ENCODE measurements around the gene RALGAPA2.

RALGAPA2 gene

DNA sequence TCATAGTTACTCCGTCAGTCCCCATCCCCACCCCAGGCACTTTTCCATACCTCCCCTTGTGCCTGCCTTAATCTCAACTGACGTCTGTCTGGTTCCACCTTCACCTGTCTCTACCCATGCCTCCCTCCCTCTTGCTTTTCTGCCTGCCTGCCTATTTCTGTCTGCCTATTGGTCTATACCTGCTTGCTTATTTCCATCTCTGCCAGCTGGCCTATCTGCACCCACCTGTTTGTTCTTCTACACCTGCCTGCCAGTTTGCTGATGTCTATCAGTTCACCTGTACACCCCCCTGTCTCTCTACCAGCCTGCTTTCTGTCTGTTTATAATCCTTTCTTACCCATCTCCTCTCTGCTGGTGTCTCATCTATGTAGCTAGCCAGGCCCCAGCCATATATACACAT is 87.5 kb downstream of the RALGAPA2 start:
- DNase-seq = no peak

DNA sequence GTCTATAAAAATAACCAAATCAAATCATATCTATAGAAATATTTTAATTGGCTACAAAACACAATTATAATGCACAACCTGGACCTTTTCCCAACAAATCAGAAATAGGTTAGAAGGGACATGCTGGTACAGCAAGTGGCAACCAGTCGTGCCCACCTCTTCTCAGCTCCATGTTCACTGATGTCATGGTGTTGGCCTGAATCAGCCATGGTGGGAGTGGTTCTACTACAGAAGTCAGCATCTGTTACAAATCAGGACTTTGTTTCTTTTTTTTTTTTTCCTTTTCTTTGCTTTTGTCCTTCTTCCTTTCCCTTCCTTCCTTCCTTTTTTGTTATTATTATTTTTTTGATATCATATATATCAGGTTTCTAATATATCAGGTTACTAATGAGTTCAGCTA is 91.2 kb downstream of the RALGAPA2 start:
- DNase-seq = no peak

DNA sequence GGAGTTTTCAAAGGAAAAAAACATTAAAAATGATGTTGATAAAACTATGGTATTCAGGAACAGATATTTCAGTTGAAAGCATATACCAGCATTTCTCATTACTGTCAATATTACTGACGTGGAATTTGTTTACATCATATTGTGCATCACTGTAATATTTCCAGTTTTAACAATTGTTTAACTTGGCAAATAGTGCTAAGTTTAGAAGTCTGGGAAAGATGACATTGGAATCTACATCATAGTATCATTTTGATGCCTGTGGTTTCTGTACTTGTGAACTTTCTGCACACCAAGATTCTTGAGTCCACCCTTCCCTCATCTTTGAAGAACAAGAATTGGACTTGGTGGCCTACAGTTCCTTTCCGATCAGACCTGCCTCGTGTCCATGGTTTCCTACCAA is 98.1 kb downstream of the RALGAPA2 start:
- DNase-seq = no peak

DNA sequence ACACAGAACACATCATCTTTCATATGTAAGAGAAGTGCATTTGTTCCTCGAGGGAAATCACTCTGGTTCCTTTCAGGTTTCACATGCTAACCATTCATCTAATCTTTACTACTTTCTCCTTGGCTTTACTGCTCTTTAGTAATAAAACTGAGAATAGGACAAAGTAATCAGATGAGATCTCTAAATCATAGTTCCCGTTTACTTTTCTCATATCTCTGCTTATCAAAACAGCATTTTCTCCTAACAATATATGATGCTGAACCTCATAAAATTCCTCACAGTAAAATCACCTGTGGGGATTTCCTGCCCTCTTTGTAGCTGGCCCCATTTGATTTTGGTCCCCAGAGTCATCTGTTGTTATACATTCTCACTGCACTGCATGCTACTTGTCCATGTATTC is 100.2 kb downstream of the RALGAPA2 start:
- DNase-seq = no peak

DNA sequence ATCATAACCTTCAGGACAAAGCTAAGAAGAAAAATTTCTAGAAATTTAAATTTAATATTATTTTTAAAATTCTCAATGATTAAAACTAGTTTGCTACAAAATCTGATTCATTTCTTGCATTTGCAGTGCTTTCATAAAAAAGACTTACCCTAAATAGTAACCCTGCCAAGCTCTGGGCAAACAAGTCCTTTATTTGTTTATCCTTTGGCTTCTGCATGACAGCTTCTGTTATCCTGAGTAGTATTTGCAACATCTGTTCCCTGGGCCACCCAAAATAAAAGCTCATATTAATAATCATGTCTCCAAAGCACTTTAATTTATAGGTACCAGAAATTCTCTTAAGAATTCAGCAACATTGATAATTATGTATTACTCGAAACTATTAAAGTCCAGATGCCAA is 101.3 kb downstream of the RALGAPA2 start:
- no peak for DNase-seq

DNA sequence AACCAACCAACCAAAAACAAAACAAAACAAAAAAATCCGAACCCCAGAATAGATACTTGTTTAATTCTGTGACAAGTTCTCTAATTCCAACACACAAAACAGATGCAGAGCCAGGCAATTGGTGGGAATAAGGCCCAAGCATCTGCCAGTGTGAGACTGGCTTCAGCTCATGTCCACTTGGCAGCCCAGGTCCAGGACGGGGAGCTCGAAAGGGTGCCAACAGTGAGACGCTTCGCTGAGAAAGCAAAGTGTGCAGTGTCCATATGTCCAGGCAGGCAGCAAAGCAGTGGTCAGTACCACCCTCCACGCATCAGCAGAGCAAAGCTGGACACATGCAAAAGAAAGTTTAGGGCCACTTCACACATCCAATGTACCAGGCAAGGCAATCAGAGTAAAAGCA is 102.9 kb downstream of the RALGAPA2 start:
- no peak for DNase-seq

DNA sequence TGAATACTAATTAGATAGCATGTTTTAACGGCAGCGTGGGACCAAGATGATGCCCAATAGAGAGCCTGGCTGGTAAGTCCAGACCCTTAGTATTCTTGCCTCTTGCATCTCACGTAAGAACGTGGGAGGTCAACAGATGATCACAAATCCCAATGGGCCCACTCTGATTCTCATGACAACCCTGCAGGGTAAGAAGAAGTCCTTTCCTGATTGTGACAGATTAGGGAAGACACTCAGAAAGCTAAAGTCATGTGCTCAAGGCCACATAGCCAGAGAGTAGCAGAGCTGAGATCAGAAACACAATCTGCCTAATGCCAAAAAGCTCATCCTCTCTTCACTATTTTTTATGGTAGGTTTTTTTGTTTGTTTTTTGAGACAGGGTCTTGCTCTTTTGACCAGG is 103.8 kb downstream of the RALGAPA2 start:
- DNase-seq = no peak

DNA sequence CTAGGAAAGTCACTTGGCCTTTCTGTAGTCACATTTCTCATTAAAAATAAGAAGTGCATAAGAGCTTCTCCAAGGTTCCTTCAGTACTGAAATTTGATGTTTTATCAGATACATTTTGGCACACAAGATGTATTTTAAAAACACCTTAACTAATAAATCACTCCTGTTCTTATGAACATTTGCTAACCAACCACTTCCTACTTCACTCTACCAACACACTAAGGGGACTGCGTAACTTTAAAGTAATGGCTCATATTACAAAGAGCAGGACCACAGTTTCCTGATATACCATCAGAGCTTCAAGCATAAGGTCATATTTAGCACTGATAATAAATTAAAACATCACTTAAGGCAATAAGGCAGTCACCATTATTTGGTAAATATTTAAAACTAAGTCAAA is 104.4 kb downstream of the RALGAPA2 start:
- no peak for DNase-seq

DNA sequence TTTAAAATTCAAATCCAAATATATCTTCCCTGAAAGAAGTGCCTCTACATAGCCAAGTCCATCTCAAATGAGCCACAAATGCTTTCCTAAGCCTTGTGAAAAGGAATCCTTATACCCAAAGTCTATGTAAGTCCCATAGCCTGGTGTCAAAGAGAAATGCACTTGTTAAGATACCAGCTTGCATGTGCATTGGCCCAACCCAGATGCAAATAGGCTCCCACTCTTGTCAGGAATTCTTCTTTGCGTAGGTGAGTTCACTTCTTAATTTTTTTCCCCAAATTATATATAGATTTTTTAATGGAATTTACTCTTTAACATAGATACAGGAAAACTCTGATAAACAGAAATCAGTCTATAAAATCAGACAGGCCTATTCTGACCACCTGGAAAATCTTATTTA is 105.6 kb downstream of the RALGAPA2 start:
- no peak for DNase-seq

DNA sequence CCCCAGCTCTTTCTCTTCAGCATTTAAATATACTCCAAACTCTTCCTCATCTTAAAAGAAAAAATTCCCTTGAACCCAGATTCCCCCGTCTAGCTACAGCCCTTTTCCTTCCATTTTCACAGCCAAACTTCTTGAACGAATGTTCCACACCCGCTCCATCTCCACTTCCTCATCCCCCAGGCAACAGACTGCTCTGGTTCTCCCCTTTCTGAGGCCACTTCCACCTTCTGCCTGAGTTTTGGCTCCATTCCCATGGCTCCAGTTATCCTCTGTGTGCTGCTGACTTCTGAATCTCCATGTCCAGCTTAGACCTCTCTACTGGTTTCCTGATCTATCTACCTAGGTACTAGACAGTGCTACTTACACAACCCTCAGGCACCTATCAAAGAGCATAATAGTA is 106.4 kb downstream of the RALGAPA2 start:
- no peak for DNase-seq

DNA sequence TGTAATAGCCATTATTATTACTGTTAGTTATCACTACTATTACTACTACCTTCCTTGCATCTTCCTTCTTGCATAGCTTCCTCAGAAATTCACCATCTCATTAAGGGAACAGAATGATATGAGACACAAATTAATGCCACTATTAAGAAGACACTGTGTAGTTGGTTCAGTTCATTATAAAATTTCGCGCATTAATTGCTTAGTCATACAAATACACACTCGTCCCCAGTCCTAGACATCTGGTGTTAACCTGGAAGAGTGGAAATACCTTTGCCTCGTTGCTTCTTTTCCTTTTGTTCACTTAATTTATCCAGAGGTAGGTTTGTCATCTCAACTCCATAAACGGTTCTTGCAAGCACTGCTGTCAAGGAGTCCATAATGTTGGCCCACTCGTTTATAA is 107.5 kb downstream of the RALGAPA2 start:
- DNase-seq = no peak

DNA sequence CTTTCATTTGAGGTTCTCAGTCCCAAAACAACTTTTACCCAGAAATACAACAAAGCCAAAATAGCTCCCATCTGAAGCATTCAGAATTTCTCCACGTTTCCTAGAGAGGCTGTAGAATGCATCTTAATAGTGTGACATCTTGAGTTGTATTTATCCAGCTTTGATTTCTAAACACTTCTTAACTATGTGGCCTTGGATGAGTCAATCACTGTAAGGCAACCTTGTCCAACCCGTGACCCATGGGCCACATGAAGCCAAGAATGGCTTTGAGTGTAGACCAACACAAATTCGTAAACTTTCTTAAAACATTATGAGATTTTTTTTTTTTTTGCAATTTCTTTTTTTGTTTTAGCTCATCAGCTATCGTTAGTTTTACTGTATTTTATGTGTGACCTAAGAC is 108.1 kb downstream of the RALGAPA2 start:
- DNase-seq = no peak

DNA sequence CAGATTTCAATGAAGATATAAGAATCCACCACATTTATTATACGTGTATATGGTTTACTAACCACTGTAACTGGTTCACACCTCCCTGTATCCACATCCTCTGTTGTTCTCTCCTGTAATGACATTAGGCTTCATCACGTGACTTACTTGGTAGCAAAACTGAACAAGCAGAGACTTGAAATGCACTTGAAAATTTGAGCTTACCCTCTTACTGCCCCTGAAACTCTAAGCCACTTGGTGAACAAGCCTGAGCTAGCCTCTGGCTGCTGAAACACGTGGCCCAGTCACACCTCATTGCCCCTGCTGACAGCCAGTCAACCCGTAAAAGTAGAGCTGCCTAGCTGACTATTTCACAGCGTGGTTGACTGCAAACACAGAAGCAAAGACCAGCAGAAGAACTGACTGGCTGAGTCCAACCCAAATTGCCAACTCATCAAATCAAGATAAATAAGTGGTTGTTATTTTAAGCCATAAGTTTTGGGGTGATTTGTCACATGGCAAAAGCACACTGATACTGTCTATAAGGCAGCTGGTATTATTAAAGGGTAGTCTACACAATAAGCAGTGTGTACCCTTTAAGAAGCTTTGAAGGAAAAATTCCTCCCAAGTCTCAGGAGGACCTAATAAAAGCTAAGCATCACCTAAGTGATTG is 109.0 kb downstream of the RALGAPA2 start:
- DNase-seq = no peak

DNA sequence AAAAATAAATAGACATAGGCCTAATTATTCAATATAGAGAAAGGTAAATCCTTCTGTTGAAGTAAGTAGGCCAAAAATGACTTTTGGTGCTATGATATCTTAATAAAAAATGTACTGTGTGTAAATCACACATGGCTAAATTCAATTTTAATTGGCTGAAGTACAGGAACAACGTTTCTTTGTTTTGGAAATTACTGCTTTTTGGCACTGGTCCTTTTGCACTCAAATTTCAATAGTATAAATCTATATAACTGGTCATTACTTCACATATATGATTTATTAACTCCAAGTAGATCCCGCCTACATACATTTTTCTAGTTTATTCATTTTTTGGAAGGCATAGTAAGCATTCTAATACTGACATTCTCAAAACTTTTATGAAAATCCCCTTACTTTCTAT is 114.5 kb downstream of the RALGAPA2 start:
- no peak for DNase-seq

DNA sequence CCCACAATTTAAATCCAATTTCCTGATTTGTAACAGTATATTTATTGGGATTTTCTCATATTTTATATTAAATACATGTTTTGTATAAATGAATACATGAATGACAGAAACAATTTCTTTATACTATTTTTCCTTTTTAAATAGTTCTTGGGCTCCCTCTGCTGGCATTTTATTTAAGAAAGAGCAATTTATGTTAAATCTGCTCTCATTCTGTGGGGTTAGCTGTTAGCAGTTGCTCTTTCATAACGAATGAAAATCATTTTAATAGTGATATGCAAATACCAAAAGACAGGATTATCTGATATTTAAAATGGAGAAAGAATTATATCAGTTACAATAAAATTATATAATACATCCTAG is 118.3 kb downstream of the RALGAPA2 start:
- DNase-seq = no peak

DNA sequence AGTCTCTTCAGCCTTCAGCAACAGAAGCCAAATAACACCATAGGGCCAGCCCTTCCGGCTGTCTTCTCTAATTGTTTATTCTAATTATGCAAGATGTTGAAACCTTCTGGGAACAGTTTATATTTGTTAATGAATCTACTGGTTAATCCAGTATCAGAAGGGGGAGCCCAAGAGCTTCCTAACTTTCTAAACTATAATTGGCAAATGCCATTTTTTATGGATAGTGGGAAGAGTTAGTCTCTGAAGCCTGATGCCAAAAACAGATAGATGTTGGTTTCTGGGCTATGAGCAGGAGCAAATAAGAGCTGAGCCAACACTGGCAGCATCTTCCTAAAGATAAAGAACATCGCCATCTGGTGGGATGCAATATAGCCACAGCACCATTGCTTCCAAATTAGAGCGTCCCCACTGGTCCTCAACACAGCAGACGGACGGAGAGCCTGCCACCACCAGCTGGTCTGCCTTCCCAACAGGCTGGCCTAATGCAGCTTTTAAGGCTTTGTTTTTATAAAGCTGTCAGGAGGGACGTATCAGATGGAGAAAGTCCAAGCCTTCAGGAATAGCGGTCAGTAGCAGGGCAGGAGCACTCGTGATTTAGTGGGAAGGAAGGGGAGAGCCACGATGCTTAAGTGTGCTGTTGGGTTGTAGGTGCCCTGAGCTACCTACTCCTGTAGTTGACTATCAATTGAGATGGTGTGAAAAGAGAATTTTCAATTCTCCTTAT is 118.8 kb downstream of the RALGAPA2 start:
- DNase-seq = no peak

DNA sequence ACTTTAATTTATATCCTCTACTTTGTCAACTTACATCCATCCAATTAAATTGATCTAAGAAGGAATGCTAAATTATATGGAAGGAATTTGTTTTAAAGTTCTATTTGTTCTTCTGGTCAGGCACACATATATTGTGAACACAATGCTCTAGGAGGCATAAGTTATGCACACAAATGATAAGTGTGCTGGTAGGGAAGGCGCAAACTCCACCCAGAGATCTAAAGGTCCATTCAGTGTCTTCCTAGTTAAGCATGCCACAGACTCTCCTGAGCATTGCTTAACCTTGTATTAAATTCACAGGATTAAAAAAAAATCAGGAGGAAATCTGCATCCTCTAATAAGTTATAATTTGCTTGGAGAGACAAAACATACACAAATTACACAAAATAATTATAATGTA is 127.3 kb downstream of the RALGAPA2 start:
- no peak for DNase-seq

DNA sequence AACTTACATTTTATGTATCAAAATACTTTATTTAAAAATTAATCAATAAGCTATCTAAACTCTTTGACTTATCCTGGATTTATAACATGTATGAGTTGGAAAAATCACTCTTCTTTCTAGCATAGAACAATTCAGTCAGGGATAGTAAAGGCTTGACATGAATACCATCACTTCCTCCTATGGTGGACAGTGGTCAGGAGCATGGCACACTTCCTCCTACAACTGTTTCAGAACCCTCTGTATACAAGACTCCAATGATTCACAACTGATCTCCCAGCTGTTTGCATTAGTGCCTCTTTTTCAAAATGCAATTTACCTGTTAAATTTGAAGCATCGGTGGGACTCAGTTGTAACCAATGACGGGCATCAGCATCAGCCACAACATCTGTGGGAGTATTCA is 129.7 kb downstream of the RALGAPA2 start:
- DNase-seq = no peak

DNA sequence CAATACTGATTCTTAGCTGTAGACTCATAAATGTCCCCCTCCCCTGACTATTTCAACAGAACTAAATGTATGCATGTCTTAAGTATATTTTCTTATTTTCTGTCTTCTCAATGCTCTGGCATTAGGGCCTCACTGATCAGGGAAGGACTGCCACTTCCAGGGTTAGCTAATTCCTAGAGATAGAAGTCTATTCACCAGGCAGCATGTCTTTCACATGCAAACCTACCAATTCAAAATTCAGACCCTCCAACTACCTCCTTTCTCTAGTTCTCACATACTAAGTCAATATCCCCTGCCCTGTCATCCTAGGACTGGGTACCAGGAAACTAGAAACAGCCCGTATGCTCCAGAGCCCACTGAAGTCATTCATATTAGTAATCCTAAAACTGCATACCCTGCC is 132.3 kb downstream of the RALGAPA2 start:
- DNase-seq = no peak

DNA sequence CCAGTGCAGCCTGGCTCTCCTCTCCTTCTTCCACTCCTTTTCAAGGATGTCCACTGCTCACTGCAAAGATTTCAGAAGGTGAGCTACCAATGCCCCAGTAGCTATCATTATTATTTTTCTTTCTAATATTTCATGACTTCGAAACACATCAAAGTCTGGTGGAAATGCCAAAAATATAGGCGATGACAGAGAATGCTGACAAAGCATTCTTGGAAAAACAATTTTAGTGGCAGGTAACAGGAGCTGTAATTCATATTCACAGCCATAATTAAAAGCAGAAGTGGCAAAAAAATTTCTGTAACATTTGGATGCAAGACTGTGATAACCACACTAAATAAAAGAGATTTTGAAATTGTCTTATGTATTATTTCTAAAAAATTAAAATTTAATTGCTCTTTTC is 133.6 kb downstream of the RALGAPA2 start:
- DNase-seq = no peak

DNA sequence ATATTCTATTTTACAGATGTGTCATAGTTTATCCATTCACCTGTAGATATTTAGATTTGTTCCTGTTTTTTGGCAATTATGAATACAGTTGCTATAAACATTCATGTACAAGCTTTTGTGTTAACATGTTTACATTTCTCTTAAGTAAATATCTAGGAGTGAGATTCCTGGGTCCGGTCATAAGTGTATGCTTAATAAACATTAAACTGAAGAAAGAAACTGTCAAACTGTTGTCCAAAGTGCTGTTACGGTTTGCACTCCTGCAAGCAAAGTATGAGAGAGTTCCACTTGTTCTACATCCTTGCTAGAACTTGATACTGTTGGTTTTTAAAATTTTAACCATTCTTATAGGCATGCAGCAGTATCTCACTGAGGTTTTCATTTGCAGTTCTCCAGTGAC is 138.6 kb downstream of the RALGAPA2 start:
- DNase-seq = no peak

DNA sequence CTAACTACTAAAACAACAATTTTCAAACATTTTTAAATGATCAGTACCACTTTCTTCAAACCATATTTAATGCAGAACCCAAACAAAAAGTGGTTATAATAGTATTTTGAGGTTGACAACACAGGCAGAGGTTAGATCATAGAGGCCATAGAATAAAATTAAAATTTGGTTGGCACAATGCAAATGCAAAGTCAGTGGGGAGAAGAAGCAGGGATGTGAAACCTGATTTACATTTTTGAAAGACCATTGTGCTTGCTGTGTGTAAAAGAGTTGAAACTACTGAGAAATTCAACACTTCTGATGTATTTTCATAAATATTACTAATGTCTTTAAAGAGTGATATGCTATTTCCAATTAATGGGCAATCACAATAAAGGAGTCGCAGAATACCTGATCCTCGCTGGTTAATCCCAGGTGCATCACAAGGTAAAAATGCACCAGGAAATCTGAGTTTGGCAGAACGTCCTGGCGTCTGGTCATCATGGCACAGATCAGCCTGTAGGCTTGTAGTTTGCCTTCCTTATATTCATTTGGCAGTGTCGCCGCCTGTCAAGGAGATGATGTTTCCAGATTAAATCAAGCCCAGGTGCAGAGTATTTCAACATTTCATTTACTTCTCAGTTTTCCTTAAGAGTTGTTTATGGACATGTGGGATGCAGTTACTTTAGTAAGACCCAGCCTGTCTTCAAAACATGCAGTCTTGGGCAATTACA is 141.2 kb downstream of the RALGAPA2 start:
- DNase-seq = no peak

DNA sequence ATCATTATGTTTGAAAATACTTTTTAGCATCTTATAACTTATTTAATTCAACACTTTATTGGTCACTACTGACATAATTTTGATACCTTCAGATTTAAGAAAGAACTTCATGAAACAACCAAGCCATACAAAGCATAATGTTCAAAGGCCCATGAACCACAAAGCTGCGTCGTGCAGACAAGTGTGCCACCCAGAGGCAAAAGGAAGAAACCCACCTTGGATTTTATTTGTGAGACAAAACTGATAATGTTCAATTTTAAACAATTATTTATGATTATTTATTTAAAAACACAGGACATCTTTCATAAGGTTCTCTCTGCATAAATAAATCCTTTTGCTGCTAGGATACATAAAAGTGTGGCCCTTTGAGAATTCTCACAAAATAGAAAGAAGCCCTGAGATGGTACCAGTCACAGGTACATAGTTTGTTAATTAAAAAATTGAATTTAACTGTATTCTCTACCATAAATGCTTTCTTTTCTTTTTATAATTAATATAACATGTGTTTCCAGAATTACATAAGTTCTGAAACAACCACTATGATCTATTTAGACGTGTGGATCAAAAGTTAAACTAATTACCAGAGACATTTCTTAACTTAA is 143.7 kb downstream of the RALGAPA2 start:
- no peak for DNase-seq

DNA sequence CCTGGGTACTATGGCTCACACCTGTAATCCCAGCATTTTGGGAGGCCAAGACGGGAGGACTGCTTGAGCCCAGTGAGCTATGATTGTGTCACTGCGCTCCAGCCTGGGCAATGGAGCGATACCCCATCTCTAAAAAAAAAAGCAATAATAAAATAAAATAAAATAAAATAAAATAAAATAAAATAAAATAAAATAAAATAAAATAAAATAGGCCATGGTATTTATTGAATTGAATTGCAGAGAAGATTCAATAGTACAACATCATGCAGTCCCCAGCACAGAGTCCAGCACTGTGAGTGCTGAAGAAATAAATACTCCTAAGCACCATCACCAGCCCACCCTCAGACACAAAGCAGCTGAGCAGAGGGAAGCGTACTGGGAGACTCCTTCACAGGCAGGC is 144.7 kb downstream of the RALGAPA2 start:
- DNase-seq = no peak

Data from activated CD4-positive, alpha-beta T cell treated with anti-CD3 and anti-CD28 coated beads for 1 hour (primary cell).